GM23338 (cell line): Measurements from ENCODE around the gene KAT2B. TPM values are rescaled to one million over a fixed set of nuclear protein-coding genes. Genes with fewer than 3 reads are reported as not detected.

Experiments
- ATAC-seq: fragments of 200-7000 bp; cut with Tn5 transposase; 3 replicates; pipeline ENCODE4 v1.9.1; 2020
- DNase-seq: peaks from one replicate; pipeline ENCODE4 v3.0.0-alpha.2; 2015; ENCODE audit warnings: low spot score
- H2AFZ ChIP-seq: fragments of 200-600 bp; sonication (generic); 2 replicates; pipeline ENCODE4 v1.8.0; 2016; ENCODE audit warnings: antibody characterized with exemption, mild to moderate bottlenecking, moderate library complexity
- H3F3A ChIP-seq: fragments of 200-600 bp; sonication (generic); replicated peaks from 2 replicates; pipeline ENCODE4 v1.8.0; 2017; ENCODE audit warnings: antibody characterized with exemption, mixed run types, low read depth
- H3K27ac ChIP-seq: fragments of 200-600 bp; sonication (generic); 2 replicates; pipeline ENCODE4 v1.6.1; 2016; ENCODE audit warnings: low read depth
- H3K27me3 ChIP-seq: fragments of 200-600 bp; sonication (generic); 2 replicates; pipeline ENCODE4 v1.8.0; 2016; ENCODE audit warnings: mild to moderate bottlenecking, mixed run types, moderate library complexity; ENCODE audit not compliant: insufficient read depth
- H3K36me3 ChIP-seq: fragments of 200-600 bp; sonication (generic); 2 replicates; pipeline ENCODE4 v1.8.0; 2016; ENCODE audit warnings: mild to moderate bottlenecking; ENCODE audit not compliant: insufficient read depth
- H3K4me1 ChIP-seq: fragments of 200-600 bp; sonication (generic); 2 replicates; pipeline ENCODE4 v1.8.0; 2016; ENCODE audit warnings: mild to moderate bottlenecking, moderate library complexity; ENCODE audit not compliant: insufficient read depth
- H3K4me2 ChIP-seq: fragments of 200-600 bp; sonication (generic); 2 replicates; pipeline ENCODE4 v1.7.1; 2017; ENCODE audit warnings: mixed run types
- H3K4me3 ChIP-seq: fragments of 200-600 bp; sonication (generic); 2 replicates; pipeline ENCODE4 v1.6.1; 2016; ENCODE audit warnings: mixed run types
- H3K79me2 ChIP-seq: fragments of 200-600 bp; sonication (generic); replicated peaks from 2 replicates; pipeline ENCODE4 v1.8.0; 2017; ENCODE audit warnings: mild to moderate bottlenecking; ENCODE audit not compliant: insufficient read depth
- H3K9me2 ChIP-seq: fragments of 200-600 bp; sonication (generic); 2 replicates; pipeline ENCODE4 v1.8.0; 2017; ENCODE audit not compliant: insufficient read depth
- H4K20me1 ChIP-seq: fragments of 200-600 bp; sonication (generic); replicated peaks from 2 replicates; pipeline ENCODE4 v1.8.0; 2017; ENCODE audit warnings: mild to moderate bottlenecking; ENCODE audit not compliant: insufficient read depth
- H3K27ac Mint-ChIP-seq: 2 replicates; pipeline ENCODE4 v1.8.0; 2020; ENCODE audit warnings: inconsistent platforms, mild to moderate bottlenecking, moderate library complexity, mixed read lengths
- H3K27me3 Mint-ChIP-seq: 3 replicates; pipeline ENCODE4 v1.8.0; 2022; ENCODE audit warnings: low read depth, mild to moderate bottlenecking, moderate library complexity, mixed read lengths, inconsistent platforms; ENCODE audit not compliant: insufficient read depth, poor library complexity
- H3K36me3 Mint-ChIP-seq: 3 replicates; pipeline ENCODE4 v1.8.0; 2021; ENCODE audit warnings: low read depth, mild to moderate bottlenecking, inconsistent platforms, moderate library complexity, mixed read lengths
- H3K4me1 Mint-ChIP-seq: 3 replicates; pipeline ENCODE4 v1.8.0; 2020; ENCODE audit warnings: mild to moderate bottlenecking, inconsistent platforms, mixed read lengths
- H3K4me3 Mint-ChIP-seq: 3 replicates; pipeline ENCODE4 v1.8.0; 2021; ENCODE audit warnings: moderate library complexity, mild to moderate bottlenecking, inconsistent platforms, mixed read lengths
- H3K9me3 Mint-ChIP-seq: 3 replicates; pipeline ENCODE4 v1.8.0; 2020; ENCODE audit warnings: moderate library complexity, mild to moderate bottlenecking, inconsistent platforms, mixed read lengths
- ETS1 ChIP-seq: IDR thresholded peaks from 2 replicates; pipeline ENCODE4 v1.6.1; 2016; ENCODE audit warnings: antibody characterized with exemption
- EZH2 ChIP-seq: fragments of 200-600 bp; sonication (generic); IDR thresholded peaks from one replicate; pipeline ENCODE4 v1.8.0; 2017; ENCODE audit warnings: antibody characterized with exemption, mild to moderate bottlenecking, low read depth; ENCODE audit not compliant: unreplicated experiment
- NANOG ChIP-seq: IDR thresholded peaks from 2 replicates; pipeline ENCODE4 v1.6.1; 2016; ENCODE audit warnings: antibody characterized with exemption, borderline replicate concordance
- POLR2AphosphoS5 ChIP-seq: IDR thresholded peaks from 2 replicates; pipeline ENCODE4 v1.6.1; 2016; ENCODE audit warnings: antibody characterized with exemption, low read depth
- REST ChIP-seq: IDR thresholded peaks from one replicate; pipeline ENCODE4 v1.6.1; 2018; ENCODE audit warnings: antibody characterized with exemption; ENCODE audit not compliant: unreplicated experiment
- STAT1 ChIP-seq: IDR thresholded peaks from one replicate; pipeline ENCODE4 v1.6.1; 2016; ENCODE audit warnings: antibody characterized with exemption; ENCODE audit not compliant: unreplicated experiment
- ZNF331 ChIP-seq: fragments of 250-450 bp; sonication (Bioruptor Pico); IDR thresholded peaks from 2 replicates; pipeline ENCODE4 v1.5.0; 2020; ENCODE audit warnings: low read depth, mild to moderate bottlenecking, moderate library complexity
- polyA plus RNA-seq: library from polyadenylated mRNA; unstranded; fragments of >200 nt; fragmentation: Nextera tagmentation; extraction: Ambion mirVana; gene quantifications from 2 replicates; pipeline ENCODE4 v1.2.1, GENCODE V29; 2016
- total RNA-seq: library from RNA; depleted of rRNA; stranded (reverse); fragments of >200 nt; shearing (Covaris generic); gene quantifications from 2 replicates; pipeline ENCODE4 v1.2.3, GENCODE V29; 2014

KAT2B gene
- total and polyA plus RNA-seq, 2 experiments from 2014 or later = 1.3 to 4.4 TPM

GRCh38 chr3:20059929-20060328 lies 19.7 kb downstream of the KAT2B start:
- H3F3A ChIP-seq = no peaks in the 10 kb centered on the region

More at GRCh38 chr3:20059929-20060328, 19.7 kb downstream of the KAT2B start:
- H3K4me1 Mint-ChIP-seq = no peaks in the 10 kb centered on the region
- no peaks in the 10 kb centered on the region for H3K9me3 Mint-ChIP-seq
- Histone ChIP-seq H4K20me1 (no peaks in the 10 kb centered on the region; the same call in 1 of the 2 replicates), H3K36me3 (no peaks in the 10 kb centered on the region), H3K4me1 (peaks cover 6% of the 10 kb centered on the region), H2AFZ (no peak overlapping the region), H3K79me2 (no peaks in the 10 kb centered on the region), H3K27me3 (no peaks in the 10 kb centered on the region), H3K4me3 (no peak overlapping the region), H3K27ac (no peak overlapping the region), H3K9me2 (no peaks in the 10 kb centered on the region), H3K4me2 (no peak overlapping the region)
- H3K36me3 Mint-ChIP-seq = no peaks in the 10 kb centered on the region
- H3K27ac Mint-ChIP-seq = no peak overlapping the region
- DNase-seq (no peak), ATAC-seq (no peak)
- no peak overlapping the region for H3K4me3 Mint-ChIP-seq
- no peak for TF ChIP-seq ZNF331
- no peak for TF ChIP-seq STAT1
- no peak for TF ChIP-seq ETS1
- no peak for TF ChIP-seq NANOG
- TF ChIP-seq EZH2 = no peak
- no peak for TF ChIP-seq POLR2AphosphoS5
- no peak for TF ChIP-seq REST
- H3K27me3 Mint-ChIP-seq = no peaks in the 10 kb centered on the region
